ENCODE results near the gene PGAP6. TPM values are rescaled to one million over a fixed set of nuclear protein-coding genes. Genes with fewer than 3 reads are reported as not detected.

Gene PGAP6
- total and polyA plus RNA-seq, 2 of the 13 experiments (the other 11 are each of a cell fraction or from before 2014, with no cell fraction given), result 52.7 to 136 TPM

GRCh38 chr16:363110-363765, 18.5 kb downstream of the PGAP6 start (continued):
- TF ChIP-seq BCLAF1 (IDR thresholded peaks at IDR 0.05) (no peak), CREB3 (CRISPR knock-in tag; IDR thresholded peaks at IDR 0.05) (no peak), NR2F6 (IDR thresholded peaks at IDR 0.05) (peak; percentile 60; the same call in 1 of the 2 replicates), NR2F6 (CRISPR knock-in tag; IDR thresholded peaks at IDR 0.05) (0 out of 2 replicates have a peak, but pooled peaks have one; percentile 57), NCOA1 (CRISPR knock-in tag; IDR thresholded peaks at IDR 0.05) (no peak), JUNB (CRISPR knock-in tag; IDR thresholded peaks at IDR 0.05; ENCODE audit: borderline replicate concordance) (no peak), ZFP91 (CRISPR knock-in tag; IDR thresholded peaks at IDR 0.05; ENCODE audit: borderline replicate concordance) (peak; percentile 37; the same call in 1 of the 2 replicates), BORCS8-MEF2B (CRISPR knock-in tag; IDR thresholded peaks at IDR 0.05) (no peak), SALL1 (CRISPR knock-in tag; IDR thresholded peaks at IDR 0.05) (peak; percentile 7; the same call in 1 of the 2 replicates), DPF2 (CRISPR knock-in tag; IDR thresholded peaks at IDR 0.05; ENCODE audit: borderline replicate concordance, low read depth) (no peak), ZNF318 (CRISPR knock-in tag; IDR thresholded peaks at IDR 0.05) (no peak)
